WTC11 (cell line): ENCODE measurements around the gene CSNK2A1. TPM values are rescaled to one million over a fixed set of nuclear protein-coding genes. Genes with fewer than 3 reads are reported as not detected.
A peak's percentile ranks its signal among the peaks of the same experiment; 100 is the strongest.

Experiments used
- ATAC-seq: fragments of 200-7000 bp; cut with Tn5 transposase; 2 replicates; pipeline ENCODE4 v1.10.0; 2021; ENCODE audit warnings: mild to moderate bottlenecking, moderate library complexity
- CTCF ChIA-PET: fragments of 300-600 bp; sonication (Branson Sonifier 250); formaldehyde crosslinking; loops from one replicate; lab custom pipeline; 2021; ENCODE audit warnings: antibody characterized with exemption; lab: Charles Lee
- POLR2A ChIA-PET: fragments of 350-600 bp; sonication (Branson Sonifier 250); formaldehyde crosslinking; loops from one replicate; lab custom pipeline; 2021; ENCODE audit warnings: antibody characterized with exemption; lab: Charles Lee
- DNase-seq: peaks from one replicate; pipeline ENCODE4 v3.0.0; 2021; ENCODE audit warnings: low spot score
- H3K27ac Mint-ChIP-seq: 2 replicates; pipeline ENCODE4 v1.8.0; 2021; ENCODE audit warnings: mixed read lengths
- H3K27me3 Mint-ChIP-seq: 2 replicates; pipeline ENCODE4 v1.8.0; 2021; ENCODE audit warnings: low read depth, mild to moderate bottlenecking, moderate library complexity, mixed read lengths
- H3K36me3 Mint-ChIP-seq: 2 replicates; pipeline ENCODE4 v1.8.0; 2021; ENCODE audit warnings: mixed read lengths
- H3K4me1 Mint-ChIP-seq: 2 replicates; pipeline ENCODE4 v1.8.0; 2022; ENCODE audit warnings: mixed read lengths
- H3K4me3 Mint-ChIP-seq: 2 replicates; pipeline ENCODE4 v1.8.0; 2021; ENCODE audit warnings: mild to moderate bottlenecking, moderate library complexity, mixed read lengths
- H3K9me3 Mint-ChIP-seq: 2 replicates; pipeline ENCODE4 v1.8.0; 2021; ENCODE audit warnings: mixed read lengths
- ATF1 ChIP-seq: sonication (generic); formaldehyde crosslinking; IDR thresholded peaks from 2 replicates; pipeline ENCODE4 v1.8.1; 2023; ENCODE audit warnings: mild to moderate bottlenecking, moderate library complexity, missing genetic modification reagents
- CBFB ChIP-seq: sonication (generic); formaldehyde crosslinking; IDR thresholded peaks from 2 replicates; pipeline ENCODE4 v1.8.1; 2022; ENCODE audit warnings: mild to moderate bottlenecking, low read depth, missing genetic modification reagents
- EMX1 ChIP-seq: fragments of 250-450 bp; sonication (Bioruptor Pico); IDR thresholded peaks from 2 replicates; pipeline ENCODE4 v1.8.0; 2021; ENCODE audit warnings: mild to moderate bottlenecking
- FOXK1 ChIP-seq: sonication (generic); formaldehyde crosslinking; IDR thresholded peaks from 2 replicates; pipeline ENCODE4 v1.8.0; 2022; ENCODE audit warnings: mild to moderate bottlenecking, moderate library complexity, missing genetic modification reagents
- FOXP1 ChIP-seq: sonication (generic); formaldehyde crosslinking; IDR thresholded peaks from 2 replicates; pipeline ENCODE4 v1.8.0; 2022; ENCODE audit warnings: missing genetic modification reagents, mild to moderate bottlenecking, moderate library complexity, borderline replicate concordance
- GABPB1 ChIP-seq: sonication (generic); formaldehyde crosslinking; IDR thresholded peaks from 2 replicates; pipeline ENCODE4 v1.8.1; 2023; ENCODE audit warnings: mild to moderate bottlenecking, missing genetic modification reagents
- IRF2 ChIP-seq: sonication (generic); formaldehyde crosslinking; IDR thresholded peaks from 2 replicates; pipeline ENCODE4 v1.8.0; 2022; ENCODE audit warnings: low read depth, missing genetic modification reagents, borderline replicate concordance
- SP1 ChIP-seq: sonication (generic); formaldehyde crosslinking; conservative IDR thresholded peaks from 2 replicates; pipeline ENCODE4 v1.8.1; 2022; ENCODE audit warnings: missing genetic modification reagents
- ZNF219 ChIP-seq: sonication (generic); formaldehyde crosslinking; IDR thresholded peaks from 2 replicates; pipeline ENCODE4 v1.8.0; 2023; ENCODE audit warnings: missing genetic modification reagents, mild to moderate bottlenecking, borderline replicate concordance
- ZNF416 ChIP-seq: fragments of 250-450 bp; sonication (Bioruptor Pico); IDR thresholded peaks from 2 replicates; pipeline ENCODE4 v1.9.0; 2021; ENCODE audit warnings: mild to moderate bottlenecking, inconsistent platforms
- ZNF671 ChIP-seq: fragments of 250-450 bp; sonication (Bioruptor Pico); IDR thresholded peaks from 2 replicates; pipeline ENCODE4 v1.8.0; 2021; ENCODE audit warnings: mild to moderate bottlenecking
- total RNA-seq: library from RNA; stranded (reverse); gene quantifications from 3 replicates; pipeline ENCODE4 v1.2.3, GENCODE V29; 2021
- TF ChIP-seq, protein P1 (sequence below): fragments of 250-450 bp; sonication (Bioruptor Pico); IDR thresholded peaks from 2 replicates; pipeline ENCODE4 v1.9.0; 2021; ENCODE audit warnings: mild to moderate bottlenecking
- TF ChIP-seq, protein P2 (sequence below): sonication (generic); formaldehyde crosslinking; IDR thresholded peaks from 2 replicates; pipeline ENCODE4 v1.8.1; 2022; ENCODE audit warnings: low read depth, missing genetic modification reagents, borderline replicate concordance
- TF ChIP-seq, protein P3 (sequence below): sonication (generic); formaldehyde crosslinking; IDR thresholded peaks from 2 replicates; pipeline ENCODE4 v1.8.1; 2023; ENCODE audit warnings: mild to moderate bottlenecking, missing genetic modification reagents
- TF ChIP-seq, protein P4 (sequence below): sonication (generic); formaldehyde crosslinking; IDR thresholded peaks from 2 replicates; pipeline ENCODE4 v1.8.0; 2023; ENCODE audit warnings: missing genetic modification reagents, mild to moderate bottlenecking, borderline replicate concordance
- TF ChIP-seq, protein P5 (sequence below): fragments of 250-450 bp; sonication (Bioruptor Pico); IDR thresholded peaks from 2 replicates; pipeline ENCODE4 v2.1.2; 2022; ENCODE audit warnings: mild to moderate bottlenecking, moderate library complexity
- TF ChIP-seq, protein P6 (sequence below): sonication (generic); formaldehyde crosslinking; conservative IDR thresholded peaks from 2 replicates; pipeline ENCODE4 v1.8.1; 2023; ENCODE audit warnings: mild to moderate bottlenecking, low read depth, missing genetic modification reagents, moderate library complexity
- TF ChIP-seq, protein P7 (sequence below): fragments of 250-450 bp; sonication (Bioruptor Pico); IDR thresholded peaks from 2 replicates; pipeline ENCODE4 v1.8.0; 2021; ENCODE audit warnings: mild to moderate bottlenecking
- TF ChIP-seq, protein P8 (sequence below): sonication (generic); formaldehyde crosslinking; IDR thresholded peaks from 2 replicates; pipeline ENCODE4 v1.8.0; 2022; ENCODE audit warnings: mild to moderate bottlenecking, missing genetic modification reagents

CSNK2A1 gene
- total RNA-seq, 1 experiment from 2014 or later, result 235 TPM

DNA sequence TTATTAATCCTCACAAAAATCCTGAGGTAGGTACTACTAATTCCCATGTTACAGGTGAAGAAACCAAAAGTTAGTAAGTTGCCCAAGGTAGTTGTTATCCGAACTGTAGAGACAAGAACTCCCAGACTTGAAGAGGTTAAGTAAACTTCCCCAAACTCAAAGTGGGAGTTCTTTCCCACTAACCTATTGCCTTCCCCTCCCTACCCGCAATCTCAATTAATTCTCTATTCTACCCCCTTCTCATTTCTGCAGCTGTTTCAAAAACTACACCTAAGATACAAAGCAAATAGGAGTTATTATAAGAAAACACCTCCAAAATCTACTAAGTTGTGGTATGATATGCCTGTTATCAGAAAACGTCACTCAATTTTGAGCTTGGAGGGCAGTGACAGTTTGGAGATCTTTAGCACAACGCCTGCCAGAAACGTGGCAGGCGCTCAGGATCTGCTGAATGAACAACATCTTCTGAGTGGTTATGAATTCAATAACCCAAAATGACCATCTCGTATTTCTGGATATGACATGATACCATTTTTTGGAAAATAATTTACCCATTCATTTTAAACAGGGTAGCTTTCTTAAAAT, 7.1 kb downstream of the CSNK2A1 start (continued):
- TF ChIP-seq GABPB1 (CRISPR knock-in tag) (no peak), FOXP1 (CRISPR knock-in tag) (no peak), IRF2 (CRISPR knock-in tag) (no peak), SP1 (no peak), CBFB (CRISPR knock-in tag) (no peak)
- TF ChIP-seq, protein P1, sequence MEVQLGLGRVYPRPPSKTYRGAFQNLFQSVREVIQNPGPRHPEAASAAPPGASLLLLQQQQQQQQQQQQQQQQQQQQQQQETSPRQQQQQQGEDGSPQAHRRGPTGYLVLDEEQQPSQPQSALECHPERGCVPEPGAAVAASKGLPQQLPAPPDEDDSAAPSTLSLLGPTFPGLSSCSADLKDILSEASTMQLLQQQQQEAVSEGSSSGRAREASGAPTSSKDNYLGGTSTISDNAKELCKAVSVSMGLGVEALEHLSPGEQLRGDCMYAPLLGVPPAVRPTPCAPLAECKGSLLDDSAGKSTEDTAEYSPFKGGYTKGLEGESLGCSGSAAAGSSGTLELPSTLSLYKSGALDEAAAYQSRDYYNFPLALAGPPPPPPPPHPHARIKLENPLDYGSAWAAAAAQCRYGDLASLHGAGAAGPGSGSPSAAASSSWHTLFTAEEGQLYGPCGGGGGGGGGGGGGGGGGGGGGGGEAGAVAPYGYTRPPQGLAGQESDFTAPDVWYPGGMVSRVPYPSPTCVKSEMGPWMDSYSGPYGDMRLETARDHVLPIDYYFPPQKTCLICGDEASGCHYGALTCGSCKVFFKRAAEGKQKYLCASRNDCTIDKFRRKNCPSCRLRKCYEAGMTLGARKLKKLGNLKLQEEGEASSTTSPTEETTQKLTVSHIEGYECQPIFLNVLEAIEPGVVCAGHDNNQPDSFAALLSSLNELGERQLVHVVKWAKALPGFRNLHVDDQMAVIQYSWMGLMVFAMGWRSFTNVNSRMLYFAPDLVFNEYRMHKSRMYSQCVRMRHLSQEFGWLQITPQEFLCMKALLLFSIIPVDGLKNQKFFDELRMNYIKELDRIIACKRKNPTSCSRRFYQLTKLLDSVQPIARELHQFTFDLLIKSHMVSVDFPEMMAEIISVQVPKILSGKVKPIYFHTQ (CRISPR knock-in tag), result no peak

DNA sequence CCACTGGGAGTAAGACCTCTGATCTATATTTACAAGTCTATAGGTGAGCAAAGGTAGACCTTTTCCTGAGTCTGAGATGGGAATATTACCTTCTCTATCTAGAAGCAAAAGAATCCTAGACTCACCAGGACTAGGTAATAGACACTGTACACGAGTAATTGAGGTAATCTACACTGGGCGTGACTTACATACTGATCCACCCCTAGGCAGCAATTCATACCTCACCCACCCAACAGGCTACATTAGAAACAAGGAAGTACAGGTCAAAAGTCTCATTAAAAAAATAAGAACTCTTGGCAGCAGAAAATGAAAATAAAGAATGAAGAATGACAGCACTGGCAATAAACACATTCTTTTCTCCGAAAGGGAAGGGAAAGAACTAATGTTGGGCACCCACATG, 7.6 kb downstream of the CSNK2A1 start:
- no peaks in the 10 kb centered on the region for H3K27me3 Mint-ChIP-seq
- H3K4me1 Mint-ChIP-seq, result peaks cover 80% of the 10 kb centered on the region
- DNase-seq (no peak), ATAC-seq (no peak)
- CTCF ChIA-PET, result interaction anchor here (1.4 kb wide), 1 partner anchor 42 kb away, joined by 5 read pairs; no protein-coding TSS in a partner anchor
- POLR2A ChIA-PET, result no interaction called here
- peaks cover 6% of the 10 kb centered on the region for H3K36me3 Mint-ChIP-seq
- H3K9me3 Mint-ChIP-seq, result peaks cover 5% of the 10 kb centered on the region; the same call in 1 of the 2 replicates
- peak overlapping the region; percentile 61 for H3K27ac Mint-ChIP-seq
- H3K4me3 Mint-ChIP-seq, result no peak overlapping the region
- TF ChIP-seq, protein P2, sequence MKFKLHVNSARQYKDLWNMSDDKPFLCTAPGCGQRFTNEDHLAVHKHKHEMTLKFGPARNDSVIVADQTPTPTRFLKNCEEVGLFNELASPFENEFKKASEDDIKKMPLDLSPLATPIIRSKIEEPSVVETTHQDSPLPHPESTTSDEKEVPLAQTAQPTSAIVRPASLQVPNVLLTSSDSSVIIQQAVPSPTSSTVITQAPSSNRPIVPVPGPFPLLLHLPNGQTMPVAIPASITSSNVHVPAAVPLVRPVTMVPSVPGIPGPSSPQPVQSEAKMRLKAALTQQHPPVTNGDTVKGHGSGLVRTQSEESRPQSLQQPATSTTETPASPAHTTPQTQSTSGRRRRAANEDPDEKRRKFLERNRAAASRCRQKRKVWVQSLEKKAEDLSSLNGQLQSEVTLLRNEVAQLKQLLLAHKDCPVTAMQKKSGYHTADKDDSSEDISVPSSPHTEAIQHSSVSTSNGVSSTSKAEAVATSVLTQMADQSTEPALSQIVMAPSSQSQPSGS (CRISPR knock-in tag), result no peak
- TF ChIP-seq, protein P3, sequence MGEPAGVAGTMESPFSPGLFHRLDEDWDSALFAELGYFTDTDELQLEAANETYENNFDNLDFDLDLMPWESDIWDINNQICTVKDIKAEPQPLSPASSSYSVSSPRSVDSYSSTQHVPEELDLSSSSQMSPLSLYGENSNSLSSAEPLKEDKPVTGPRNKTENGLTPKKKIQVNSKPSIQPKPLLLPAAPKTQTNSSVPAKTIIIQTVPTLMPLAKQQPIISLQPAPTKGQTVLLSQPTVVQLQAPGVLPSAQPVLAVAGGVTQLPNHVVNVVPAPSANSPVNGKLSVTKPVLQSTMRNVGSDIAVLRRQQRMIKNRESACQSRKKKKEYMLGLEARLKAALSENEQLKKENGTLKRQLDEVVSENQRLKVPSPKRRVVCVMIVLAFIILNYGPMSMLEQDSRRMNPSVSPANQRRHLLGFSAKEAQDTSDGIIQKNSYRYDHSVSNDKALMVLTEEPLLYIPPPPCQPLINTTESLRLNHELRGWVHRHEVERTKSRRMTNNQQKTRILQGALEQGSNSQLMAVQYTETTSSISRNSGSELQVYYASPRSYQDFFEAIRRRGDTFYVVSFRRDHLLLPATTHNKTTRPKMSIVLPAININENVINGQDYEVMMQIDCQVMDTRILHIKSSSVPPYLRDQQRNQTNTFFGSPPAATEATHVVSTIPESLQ (CRISPR knock-in tag), result no peak
- TF ChIP-seq FOXK1 (no peak), ZNF219 (CRISPR knock-in tag) (no peak), ZNF671 (no peak), EMX1 (CRISPR knock-in tag) (no peak), ZNF416 (no peak), ATF1 (CRISPR knock-in tag) (no peak)
- TF ChIP-seq, protein P4, sequence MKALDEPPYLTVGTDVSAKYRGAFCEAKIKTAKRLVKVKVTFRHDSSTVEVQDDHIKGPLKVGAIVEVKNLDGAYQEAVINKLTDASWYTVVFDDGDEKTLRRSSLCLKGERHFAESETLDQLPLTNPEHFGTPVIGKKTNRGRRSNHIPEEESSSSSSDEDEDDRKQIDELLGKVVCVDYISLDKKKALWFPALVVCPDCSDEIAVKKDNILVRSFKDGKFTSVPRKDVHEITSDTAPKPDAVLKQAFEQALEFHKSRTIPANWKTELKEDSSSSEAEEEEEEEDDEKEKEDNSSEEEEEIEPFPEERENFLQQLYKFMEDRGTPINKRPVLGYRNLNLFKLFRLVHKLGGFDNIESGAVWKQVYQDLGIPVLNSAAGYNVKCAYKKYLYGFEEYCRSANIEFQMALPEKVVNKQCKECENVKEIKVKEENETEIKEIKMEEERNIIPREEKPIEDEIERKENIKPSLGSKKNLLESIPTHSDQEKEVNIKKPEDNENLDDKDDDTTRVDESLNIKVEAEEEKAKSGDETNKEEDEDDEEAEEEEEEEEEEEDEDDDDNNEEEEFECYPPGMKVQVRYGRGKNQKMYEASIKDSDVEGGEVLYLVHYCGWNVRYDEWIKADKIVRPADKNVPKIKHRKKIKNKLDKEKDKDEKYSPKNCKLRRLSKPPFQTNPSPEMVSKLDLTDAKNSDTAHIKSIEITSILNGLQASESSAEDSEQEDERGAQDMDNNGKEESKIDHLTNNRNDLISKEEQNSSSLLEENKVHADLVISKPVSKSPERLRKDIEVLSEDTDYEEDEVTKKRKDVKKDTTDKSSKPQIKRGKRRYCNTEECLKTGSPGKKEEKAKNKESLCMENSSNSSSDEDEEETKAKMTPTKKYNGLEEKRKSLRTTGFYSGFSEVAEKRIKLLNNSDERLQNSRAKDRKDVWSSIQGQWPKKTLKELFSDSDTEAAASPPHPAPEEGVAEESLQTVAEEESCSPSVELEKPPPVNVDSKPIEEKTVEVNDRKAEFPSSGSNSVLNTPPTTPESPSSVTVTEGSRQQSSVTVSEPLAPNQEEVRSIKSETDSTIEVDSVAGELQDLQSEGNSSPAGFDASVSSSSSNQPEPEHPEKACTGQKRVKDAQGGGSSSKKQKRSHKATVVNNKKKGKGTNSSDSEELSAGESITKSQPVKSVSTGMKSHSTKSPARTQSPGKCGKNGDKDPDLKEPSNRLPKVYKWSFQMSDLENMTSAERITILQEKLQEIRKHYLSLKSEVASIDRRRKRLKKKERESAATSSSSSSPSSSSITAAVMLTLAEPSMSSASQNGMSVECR (CRISPR knock-in tag), result no peak
- TF ChIP-seq, protein P5, sequence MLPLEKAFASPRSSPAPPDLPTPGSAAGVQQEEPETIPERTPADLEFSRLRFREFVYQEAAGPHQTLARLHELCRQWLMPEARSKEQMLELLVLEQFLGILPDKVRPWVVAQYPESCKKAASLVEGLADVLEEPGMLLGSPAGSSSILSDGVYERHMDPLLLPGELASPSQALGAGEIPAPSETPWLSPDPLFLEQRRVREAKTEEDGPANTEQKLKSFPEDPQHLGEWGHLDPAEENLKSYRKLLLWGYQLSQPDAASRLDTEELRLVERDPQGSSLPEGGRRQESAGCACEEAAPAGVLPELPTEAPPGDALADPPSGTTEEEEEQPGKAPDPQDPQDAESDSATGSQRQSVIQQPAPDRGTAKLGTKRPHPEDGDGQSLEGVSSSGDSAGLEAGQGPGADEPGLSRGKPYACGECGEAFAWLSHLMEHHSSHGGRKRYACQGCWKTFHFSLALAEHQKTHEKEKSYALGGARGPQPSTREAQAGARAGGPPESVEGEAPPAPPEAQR (CRISPR knock-in tag), result no peak
- TF ChIP-seq, protein P6, sequence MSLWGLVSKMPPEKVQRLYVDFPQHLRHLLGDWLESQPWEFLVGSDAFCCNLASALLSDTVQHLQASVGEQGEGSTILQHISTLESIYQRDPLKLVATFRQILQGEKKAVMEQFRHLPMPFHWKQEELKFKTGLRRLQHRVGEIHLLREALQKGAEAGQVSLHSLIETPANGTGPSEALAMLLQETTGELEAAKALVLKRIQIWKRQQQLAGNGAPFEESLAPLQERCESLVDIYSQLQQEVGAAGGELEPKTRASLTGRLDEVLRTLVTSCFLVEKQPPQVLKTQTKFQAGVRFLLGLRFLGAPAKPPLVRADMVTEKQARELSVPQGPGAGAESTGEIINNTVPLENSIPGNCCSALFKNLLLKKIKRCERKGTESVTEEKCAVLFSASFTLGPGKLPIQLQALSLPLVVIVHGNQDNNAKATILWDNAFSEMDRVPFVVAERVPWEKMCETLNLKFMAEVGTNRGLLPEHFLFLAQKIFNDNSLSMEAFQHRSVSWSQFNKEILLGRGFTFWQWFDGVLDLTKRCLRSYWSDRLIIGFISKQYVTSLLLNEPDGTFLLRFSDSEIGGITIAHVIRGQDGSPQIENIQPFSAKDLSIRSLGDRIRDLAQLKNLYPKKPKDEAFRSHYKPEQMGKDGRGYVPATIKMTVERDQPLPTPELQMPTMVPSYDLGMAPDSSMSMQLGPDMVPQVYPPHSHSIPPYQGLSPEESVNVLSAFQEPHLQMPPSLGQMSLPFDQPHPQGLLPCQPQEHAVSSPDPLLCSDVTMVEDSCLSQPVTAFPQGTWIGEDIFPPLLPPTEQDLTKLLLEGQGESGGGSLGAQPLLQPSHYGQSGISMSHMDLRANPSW, result no peak
- TF ChIP-seq, protein P7, sequence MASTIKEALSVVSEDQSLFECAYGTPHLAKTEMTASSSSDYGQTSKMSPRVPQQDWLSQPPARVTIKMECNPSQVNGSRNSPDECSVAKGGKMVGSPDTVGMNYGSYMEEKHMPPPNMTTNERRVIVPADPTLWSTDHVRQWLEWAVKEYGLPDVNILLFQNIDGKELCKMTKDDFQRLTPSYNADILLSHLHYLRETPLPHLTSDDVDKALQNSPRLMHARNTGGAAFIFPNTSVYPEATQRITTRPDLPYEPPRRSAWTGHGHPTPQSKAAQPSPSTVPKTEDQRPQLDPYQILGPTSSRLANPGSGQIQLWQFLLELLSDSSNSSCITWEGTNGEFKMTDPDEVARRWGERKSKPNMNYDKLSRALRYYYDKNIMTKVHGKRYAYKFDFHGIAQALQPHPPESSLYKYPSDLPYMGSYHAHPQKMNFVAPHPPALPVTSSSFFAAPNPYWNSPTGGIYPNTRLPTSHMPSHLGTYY (CRISPR knock-in tag), result no peak
- TF ChIP-seq, protein P8, sequence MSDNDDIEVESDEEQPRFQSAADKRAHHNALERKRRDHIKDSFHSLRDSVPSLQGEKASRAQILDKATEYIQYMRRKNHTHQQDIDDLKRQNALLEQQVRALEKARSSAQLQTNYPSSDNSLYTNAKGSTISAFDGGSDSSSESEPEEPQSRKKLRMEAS, result no peak
